NCI-H526 (cell line): ENCODE results near the gene PCYT2.

ENCODE experiments used
- DNase-seq, 2 experiments: peaks; one replicate each; lab custom pipeline; 2025; lab: John Stamatoyannopoulos, UW

Gene PCYT2

GRCh38 chr17:81871387-81872230 is 39.6 kb downstream of the PCYT2 start:
- peak in 1 of 2 experiments; percentile 95 for DNase-seq

GRCh38 chr17:81870981-81871386 is 40.2 kb downstream of the PCYT2 start, which contains the start of gene ARHGDIA:
Gene ARHGDIA, minus strand, starts transcription at chr17:81871337. Its CDS starts 1,407 bp downstream, at chr17:81869930.
- peak in 1 of 2 experiments; percentile 65 for DNase-seq

- DNase-seq = peak in 1 of 2 experiments; percentile 60
These were observed 40.8 kb downstream of the PCYT2 start for GRCh38 chr17:81870131-81870980.

- peak; percentile 29 to 68 for DNase-seq
These were observed 41.7 kb downstream of the PCYT2 start for GRCh38 chr17:81869221-81870130.

GRCh38 chr17:81868674-81869220 is 42.5 kb downstream of the PCYT2 start:
- peak in 1 of 2 experiments; percentile 41 for DNase-seq

GRCh38 chr17:81867991-81868673 is 43.1 kb downstream of the PCYT2 start:
- DNase-seq = no peak

- peak in 1 of 2 experiments; percentile 54 for DNase-seq
These were observed 43.8 kb downstream of the PCYT2 start for GRCh38 chr17:81867170-81867990.

- DNase-seq = no peak
These were observed 44.6 kb downstream of the PCYT2 start for GRCh38 chr17:81866440-81867169.

- peak in 1 of 2 experiments; percentile 23 for DNase-seq
These were observed 45.3 kb downstream of the PCYT2 start for GRCh38 chr17:81865733-81866439.

GRCh38 chr17:81865358-81865732 is 45.9 kb downstream of the PCYT2 start:
- no peak for DNase-seq

GRCh38 chr17:81863833-81864768 is 47.1 kb downstream of the PCYT2 start:
- no peak for DNase-seq

GRCh38 chr17:81863123-81863675 is 48.0 kb downstream of the PCYT2 start:
- DNase-seq = no peak

GRCh38 chr17:81860756-81861568 is 50.2 kb downstream of the PCYT2 start:
- peak; percentile 100 for DNase-seq

GRCh38 chr17:81859906-81860755 is 51.1 kb downstream of the PCYT2 start, which contains the start of gene P4HB:
Gene P4HB, minus strand, starts transcription at chr17:81860535. Its CDS starts 64 bp downstream, at chr17:81860471.
- peak in 1 of 2 experiments; percentile 47 for DNase-seq
